Measurements from ENCODE around the gene TANK. TPM values are rescaled to one million over a fixed set of nuclear protein-coding genes. Genes with fewer than 3 reads are reported as not detected.

TANK gene
- total RNA-seq, 1 donor from 2014 or later, result 45.4 TPM

GRCh38 chr2:161139098-161139987, 20.9 kb upstream of the TANK start:
- Mint-ChIP-seq H3K9me3 (ENCODE audit: low read depth) (peaks cover 18% of the 10 kb centered on the region), H3K4me3 (ENCODE audit: unreplicated experiment) (peak overlapping the region; percentile 13), H3K4me1 (ENCODE audit: low read depth) (peaks cover 63% of the 10 kb centered on the region), H3K27me3 (ENCODE audit: low read depth) (no peaks in the 10 kb centered on the region), H3K27ac (ENCODE audit: unreplicated experiment) (peak overlapping the region; percentile 69), H3K36me3 (ENCODE audit: low read depth) (peaks cover 5% of the 10 kb centered on the region)
- TF ChIP-seq CTCF (IDR thresholded peaks at IDR 0.05), result no peak
- DNase-seq (ENCODE audit: low spot score), result no peak

GRCh38 chr2:161141033-161141432, 19.2 kb upstream of the TANK start:
- no peak overlapping the region for H3K27ac Mint-ChIP-seq (ENCODE audit: unreplicated experiment)

GRCh38 chr2:161146209-161146775, 13.9 kb upstream of the TANK start:
- no peak overlapping the region for H3K4me3 Mint-ChIP-seq (ENCODE audit: unreplicated experiment)
- peaks cover 25% of the 10 kb centered on the region for H3K36me3 Mint-ChIP-seq (ENCODE audit: low read depth)
- no peak for TF ChIP-seq CTCF (IDR thresholded peaks at IDR 0.05)
- DNase-seq (ENCODE audit: low spot score), result no peak
- H3K27ac Mint-ChIP-seq (ENCODE audit: unreplicated experiment), result no peak overlapping the region
- no peaks in the 10 kb centered on the region for H3K27me3 Mint-ChIP-seq (ENCODE audit: low read depth)
- H3K9me3 Mint-ChIP-seq (ENCODE audit: low read depth), result peaks cover 54% of the 10 kb centered on the region
- H3K4me1 Mint-ChIP-seq (ENCODE audit: low read depth), result peaks cover 2% of the 10 kb centered on the region

More at GRCh38 chr2:161141033-161141432, 19.2 kb upstream of the TANK start:
- Mint-ChIP-seq H3K36me3 (ENCODE audit: low read depth) (peaks cover 5% of the 10 kb centered on the region), H3K4me3 (ENCODE audit: unreplicated experiment) (no peak overlapping the region), H3K27me3 (ENCODE audit: low read depth) (no peaks in the 10 kb centered on the region), H3K4me1 (ENCODE audit: low read depth) (peaks cover 46% of the 10 kb centered on the region), H3K9me3 (ENCODE audit: low read depth) (peaks cover 23% of the 10 kb centered on the region)
- no peak for TF ChIP-seq CTCF (IDR thresholded peaks at IDR 0.05)
- DNase-seq (ENCODE audit: low spot score), result no peak

DNA sequence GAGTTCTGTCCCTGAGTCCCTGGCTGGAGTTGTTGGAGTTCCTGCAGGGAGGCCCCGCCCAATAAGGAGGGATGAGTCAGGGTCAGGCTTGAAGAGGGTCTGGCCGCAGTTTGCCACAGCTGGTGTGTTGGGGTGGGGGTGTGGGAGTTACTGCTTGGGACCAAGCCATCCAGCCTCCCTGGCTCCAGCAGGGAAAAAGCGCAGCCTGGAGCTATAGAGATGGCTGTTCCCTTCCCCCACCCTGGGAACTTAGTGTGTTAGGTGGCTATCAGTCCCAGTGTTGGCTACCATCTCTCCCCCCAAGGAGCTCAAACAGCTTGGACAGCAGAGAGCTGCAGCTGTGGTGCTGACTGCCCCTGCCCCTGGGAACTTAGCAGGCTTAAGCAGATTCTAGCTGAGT, 13.2 kb upstream of the TANK start:
- no peak overlapping the region for H3K27ac Mint-ChIP-seq (ENCODE audit: unreplicated experiment)
- H3K9me3 Mint-ChIP-seq (ENCODE audit: low read depth), result peaks cover 60% of the 10 kb centered on the region
- TF ChIP-seq CTCF (IDR thresholded peaks at IDR 0.05), result no peak
- peaks cover 27% of the 10 kb centered on the region for H3K36me3 Mint-ChIP-seq (ENCODE audit: low read depth)
- no peaks in the 10 kb centered on the region for H3K4me1 Mint-ChIP-seq (ENCODE audit: low read depth)
- no peak overlapping the region for H3K4me3 Mint-ChIP-seq (ENCODE audit: unreplicated experiment)
- no peaks in the 10 kb centered on the region for H3K27me3 Mint-ChIP-seq (ENCODE audit: low read depth)
- no peak for DNase-seq (ENCODE audit: low spot score)

DNA sequence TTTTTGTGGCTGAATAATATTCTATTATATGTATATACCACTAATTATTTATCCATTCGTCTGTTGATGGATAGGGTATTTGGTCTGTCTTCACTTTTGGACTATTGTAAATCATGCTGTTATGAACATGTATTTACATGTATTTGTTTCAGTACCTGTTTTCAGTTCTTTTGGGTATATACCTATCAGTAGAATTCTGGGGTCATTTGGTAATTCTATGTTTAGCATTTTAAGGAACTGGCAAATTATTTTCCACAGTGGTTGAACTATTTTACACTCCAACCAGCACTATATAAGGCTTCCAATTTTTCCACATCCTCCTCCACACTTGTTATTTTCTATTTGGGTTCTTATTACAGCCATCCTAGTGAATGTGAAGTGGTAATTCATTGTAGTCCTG, 12.4 kb upstream of the TANK start:
- peaks cover 62% of the 10 kb centered on the region for H3K9me3 Mint-ChIP-seq (ENCODE audit: low read depth)
- TF ChIP-seq CTCF (IDR thresholded peaks at IDR 0.05), result no peak
- H3K4me1 Mint-ChIP-seq (ENCODE audit: low read depth), result no peaks in the 10 kb centered on the region
- no peak overlapping the region for H3K27ac Mint-ChIP-seq (ENCODE audit: unreplicated experiment)
- DNase-seq (ENCODE audit: low spot score), result no peak
- no peaks in the 10 kb centered on the region for H3K27me3 Mint-ChIP-seq (ENCODE audit: low read depth)
- H3K4me3 Mint-ChIP-seq (ENCODE audit: unreplicated experiment), result no peak overlapping the region
- H3K36me3 Mint-ChIP-seq (ENCODE audit: low read depth), result peaks cover 30% of the 10 kb centered on the region
